ENCODE results near the gene TSEN34.

GRCh38 chr19:54172471-54173358 lies 18.4 kb upstream of the TSEN34 start, which contains the start of gene TMC4:
- TF ChIP-seq CTCF (conservative IDR thresholded peaks at IDR 0.05 in 1 of 2, IDR thresholded peaks at IDR 0.05 in 1 of 2; ENCODE audit: low read depth in 1 of 2, low read length in 2 of 2) (no peak), EZH2 (IDR thresholded peaks at IDR 0.05; ENCODE audit: low read length, missing control alignments) (no peak)

All from fibroblast of lung (primary cell).